Thoracic aorta (tissue), 2 donors: ENCODE measurements around the gene TRIM46. TPM values are rescaled to one million over a fixed set of nuclear protein-coding genes. Genes with fewer than 3 reads are reported as not detected.

Source experiments
- ATAC-seq: fragments of 150-250 bp; one replicate; pipeline ENCODE4 v1.8.0; 2017; ENCODE audit warnings: low read depth; ENCODE audit not compliant: insufficient number of reproducible peaks, low FRiP score
- DNase-seq: peaks from one replicate; pipeline ENCODE4 v3.0.0-alpha.2; 2020; ENCODE audit warnings: low spot score
- H3K27ac ChIP-seq, 2 donors: fragments of 200-600 bp; sonication (generic); 1 replicate in 1 of 2; 2 replicates in 1 of 2; pipeline ENCODE4 v1.5.1; 2016; ENCODE audit warnings: mild to moderate bottlenecking in 2 of 2, moderate library complexity in 2 of 2
- H3K27me3 ChIP-seq: fragments of 200-600 bp; sonication (generic); replicated peaks from 2 replicates; pipeline ENCODE4 v1.6.0; 2016; ENCODE audit warnings: mild to moderate bottlenecking; ENCODE audit not compliant: insufficient read depth
- H3K36me3 ChIP-seq: fragments of 200-600 bp; sonication (generic); one replicate; pipeline ENCODE4 v1.5.1; 2016
- H3K4me1 ChIP-seq, 2 donors: fragments of 200-600 bp; sonication (generic); 1 replicate in 1 of 2; 2 replicates in 1 of 2; pipeline versions ENCODE4 v1.5.1 to v1.6.0; 2016; ENCODE audit warnings: low read depth in 2 of 2, mild to moderate bottlenecking in 1 of 2; ENCODE audit not compliant: control insufficient read depth in 1 of 2
- H3K4me3 ChIP-seq: fragments of 200-600 bp; sonication (generic); 2 replicates; pipeline ENCODE4 v1.5.1; 2016; ENCODE audit warnings: mild to moderate bottlenecking
- H3K9me3 ChIP-seq: fragments of 200-600 bp; sonication (generic); 2 replicates; pipeline ENCODE4 v1.5.1; 2016
- total RNA-seq, 2 donors: library from RNA; depleted of rRNA; stranded (reverse); fragments of >200 nt; gene quantifications; one replicate each; pipeline versions ENCODE4 v1.1.0 to v1.2.3, GENCODE V29; 2016
- TF ChIP-seq, protein P1 (sequence below): fragments of 200-600 bp; sonication (generic); IDR thresholded peaks from one replicate; pipeline ENCODE4 v1.5.1; 2019; ENCODE audit warnings: antibody characterized with exemption

Gene TRIM46
- total RNA-seq, 2 donors from 2014 or later = 2.7 to 5.8 TPM

DNA sequence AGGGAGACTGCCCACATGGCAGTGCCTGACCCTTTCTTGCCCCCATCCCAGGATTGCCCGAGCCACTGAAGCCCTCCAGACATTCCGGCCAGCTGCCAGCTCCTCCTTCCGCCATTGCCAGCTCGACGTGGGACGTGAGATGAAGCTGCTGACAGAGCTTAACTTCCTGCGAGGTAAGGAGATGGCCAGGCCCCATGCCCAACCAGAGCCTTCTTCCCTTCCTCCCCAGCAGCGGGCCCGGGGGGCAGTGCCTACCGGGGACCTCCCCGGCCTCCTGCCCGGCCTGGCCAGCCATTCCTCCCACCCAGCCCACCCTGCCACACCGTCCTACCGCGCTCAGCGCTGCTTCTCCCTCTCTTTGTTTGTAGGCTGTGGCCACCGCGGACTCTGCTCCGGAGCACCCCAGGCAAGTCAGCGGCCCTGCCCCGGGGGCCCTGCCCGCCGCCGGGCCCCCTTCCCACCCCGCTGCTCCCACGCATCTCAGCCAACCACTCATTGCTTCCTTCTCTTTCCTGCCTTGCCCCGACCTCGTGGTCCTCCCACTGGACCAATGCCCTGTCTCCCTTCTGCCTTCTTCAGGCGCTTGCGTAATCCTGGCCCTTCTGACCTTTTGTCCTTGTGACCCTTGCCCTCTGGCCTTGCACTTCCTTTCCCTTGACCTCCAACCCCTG lies 4.9 kb downstream of the TRIM46 start:
- H3K27ac ChIP-seq = no peak overlapping the region
- TF ChIP-seq, protein P1, sequence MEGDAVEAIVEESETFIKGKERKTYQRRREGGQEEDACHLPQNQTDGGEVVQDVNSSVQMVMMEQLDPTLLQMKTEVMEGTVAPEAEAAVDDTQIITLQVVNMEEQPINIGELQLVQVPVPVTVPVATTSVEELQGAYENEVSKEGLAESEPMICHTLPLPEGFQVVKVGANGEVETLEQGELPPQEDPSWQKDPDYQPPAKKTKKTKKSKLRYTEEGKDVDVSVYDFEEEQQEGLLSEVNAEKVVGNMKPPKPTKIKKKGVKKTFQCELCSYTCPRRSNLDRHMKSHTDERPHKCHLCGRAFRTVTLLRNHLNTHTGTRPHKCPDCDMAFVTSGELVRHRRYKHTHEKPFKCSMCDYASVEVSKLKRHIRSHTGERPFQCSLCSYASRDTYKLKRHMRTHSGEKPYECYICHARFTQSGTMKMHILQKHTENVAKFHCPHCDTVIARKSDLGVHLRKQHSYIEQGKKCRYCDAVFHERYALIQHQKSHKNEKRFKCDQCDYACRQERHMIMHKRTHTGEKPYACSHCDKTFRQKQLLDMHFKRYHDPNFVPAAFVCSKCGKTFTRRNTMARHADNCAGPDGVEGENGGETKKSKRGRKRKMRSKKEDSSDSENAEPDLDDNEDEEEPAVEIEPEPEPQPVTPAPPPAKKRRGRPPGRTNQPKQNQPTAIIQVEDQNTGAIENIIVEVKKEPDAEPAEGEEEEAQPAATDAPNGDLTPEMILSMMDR = no peak

DNA sequence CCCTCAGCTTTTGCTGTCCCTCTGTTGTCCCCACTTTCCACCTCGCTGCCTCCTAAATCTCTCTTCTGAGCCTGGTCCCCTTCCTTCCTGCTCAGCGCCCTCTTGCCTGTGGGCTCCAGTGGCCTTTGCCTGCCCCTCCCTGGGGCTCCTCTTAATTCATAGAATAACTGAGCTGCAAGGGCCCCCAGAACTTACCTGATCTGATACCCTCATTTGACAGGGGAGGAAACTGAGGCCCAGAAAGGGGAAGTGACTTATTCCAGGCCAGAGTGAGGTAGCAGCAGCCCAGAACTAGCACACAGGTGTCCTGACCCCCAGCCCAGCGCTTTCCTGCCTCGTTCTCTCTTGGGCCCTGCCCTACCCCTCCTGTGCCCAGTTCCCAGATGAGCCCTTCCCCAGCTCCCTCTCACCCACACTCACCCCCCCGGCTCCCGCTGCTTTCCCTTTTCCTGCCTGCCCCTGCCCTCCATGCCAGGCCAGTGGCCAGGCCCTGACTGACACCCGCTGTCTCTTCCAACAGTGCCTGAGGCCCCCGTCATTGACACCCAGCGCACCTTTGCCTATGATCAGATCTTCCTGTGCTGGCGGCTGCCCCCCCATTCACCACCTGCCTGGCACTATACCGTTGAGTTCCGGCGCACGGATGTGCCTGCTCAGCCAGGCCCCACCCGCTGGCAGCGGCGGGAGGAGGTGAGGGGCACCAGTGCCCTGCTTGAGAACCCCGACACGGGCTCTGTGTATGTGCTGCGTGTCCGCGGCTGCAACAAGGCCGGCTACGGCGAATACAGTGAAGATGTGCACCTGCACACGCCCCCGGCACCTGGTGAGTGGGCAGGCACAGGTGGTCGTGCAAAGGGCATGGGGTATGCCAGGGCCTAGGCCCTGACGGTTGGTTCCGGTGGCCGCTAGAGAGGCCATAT lies 5.7 kb downstream of the TRIM46 start:
- Histone ChIP-seq H3K36me3 (no peaks in the 10 kb centered on the region), H3K27me3 (no peaks in the 10 kb centered on the region), H3K27ac (no peak overlapping the region), H3K4me3 (no peak overlapping the region), H3K9me3 (no peaks in the 10 kb centered on the region), H3K4me1 (peaks cover 4 to 12% of the 10 kb centered on the region in 2 donors)
- TF ChIP-seq, protein P1 = no peak
- ATAC-seq = no peak
- DNase-seq = no peak

More for the DNA sequence above, 4.9 kb downstream of the TRIM46 start:
- ATAC-seq (no peak), DNase-seq (no peak)
- Histone ChIP-seq H3K4me3 (no peak overlapping the region), H3K27me3 (no peaks in the 10 kb centered on the region), H3K4me1 (peaks cover 4 to 20% of the 10 kb centered on the region in 2 donors), H3K9me3 (no peaks in the 10 kb centered on the region), H3K36me3 (no peaks in the 10 kb centered on the region)

DNA sequence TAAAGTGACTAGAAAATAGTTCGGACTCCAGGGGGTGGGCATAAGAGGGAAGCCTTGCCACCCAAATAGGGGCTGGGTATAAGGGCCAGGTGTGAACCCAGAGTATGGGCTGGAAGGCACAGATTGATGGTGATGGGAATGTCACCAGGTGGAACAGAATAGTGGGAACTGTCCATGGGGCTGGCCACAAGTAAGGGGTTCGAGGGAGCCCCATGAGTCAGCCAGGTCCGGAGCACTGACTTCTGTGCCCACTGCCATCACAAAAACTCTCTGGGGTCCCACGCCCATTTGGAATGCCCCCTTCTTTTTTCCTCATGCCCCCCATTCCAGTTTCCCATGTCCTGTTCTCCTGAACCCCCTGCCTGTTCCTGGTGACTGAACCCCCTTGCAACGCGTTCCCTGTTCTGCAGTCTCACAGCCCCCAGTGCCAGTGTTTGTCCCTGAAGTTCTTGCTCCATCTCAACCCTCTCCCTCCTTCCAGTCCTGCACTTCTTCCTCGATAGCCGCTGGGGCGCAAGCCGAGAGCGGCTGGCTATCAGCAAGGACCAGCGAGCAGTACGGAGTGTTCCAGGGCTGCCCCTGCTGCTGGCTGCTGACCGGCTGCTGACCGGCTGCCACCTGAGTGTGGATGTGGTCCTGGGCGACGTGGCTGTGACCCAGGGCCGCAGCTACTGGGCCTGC lies 7.9 kb downstream of the TRIM46 start:
- TF ChIP-seq, protein P1 = no peak
- ATAC-seq (no peak), DNase-seq (no peak)
- Histone ChIP-seq H3K4me1 (peaks cover 4 to 6% of the 10 kb centered on the region in 2 donors), H3K27ac (no peak overlapping the region), H3K9me3 (no peaks in the 10 kb centered on the region), H3K4me3 (no peak overlapping the region), H3K36me3 (no peaks in the 10 kb centered on the region), H3K27me3 (no peaks in the 10 kb centered on the region)

DNA sequence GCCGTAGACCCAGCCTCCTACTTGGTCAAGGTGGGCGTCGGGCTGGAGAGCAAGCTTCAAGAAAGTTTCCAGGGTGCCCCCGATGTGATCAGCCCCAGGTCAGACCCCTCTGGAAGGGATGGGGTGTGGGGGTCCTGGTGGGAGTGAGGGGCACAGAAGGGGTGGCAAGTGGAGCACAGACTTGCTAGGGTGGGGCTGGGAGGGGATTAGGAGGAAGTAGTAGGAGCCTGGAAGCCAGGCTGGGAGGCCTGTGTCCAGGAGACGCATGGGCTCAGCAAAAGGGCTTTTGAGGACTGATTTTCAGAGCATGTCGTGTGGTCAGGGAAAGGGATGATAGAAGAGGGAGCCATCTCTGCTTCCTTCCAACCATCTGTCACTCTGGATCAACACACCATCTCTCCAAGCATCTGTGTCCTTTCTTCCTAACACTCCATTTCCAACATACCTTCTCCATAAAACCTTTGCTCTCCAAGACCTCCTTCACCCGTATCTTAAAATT lies 8.5 kb downstream of the TRIM46 start:
- Histone ChIP-seq H3K9me3 (no peaks in the 10 kb centered on the region), H3K27me3 (no peaks in the 10 kb centered on the region), H3K27ac (no peak overlapping the region), H3K4me1 (peaks cover 0 to 2% of the 10 kb centered on the region in 2 donors), H3K4me3 (no peak overlapping the region), H3K36me3 (no peaks in the 10 kb centered on the region)
- TF ChIP-seq, protein P1 = no peak
- ATAC-seq = no peak
- DNase-seq = no peak
